ENCODE data around the gene CA10.

Gene CA10

GRCh38 chr17:52027620-52028295 is 130.8 kb downstream of the CA10 start:
- no peak for TF ChIP-seq CTCF (IDR thresholded peaks at IDR 0.05; ENCODE audit: insufficient read depth, low read length, poor library complexity, severe bottlenecking)
- Histone ChIP-seq H3K36me3 (ENCODE audit: control insufficient read depth, insufficient read depth, low read length) (no peaks in the 10 kb centered on the region), H3K4me3 (replicated peaks; ENCODE audit: low read depth, low read length) (no peak overlapping the region), H3K27me3 (replicated peaks; ENCODE audit: control insufficient read depth, insufficient read depth, low read length) (no peaks in the 10 kb centered on the region)
- DNase-seq (ENCODE audit: extremely low read depth, insufficient read length), result no peak

GRCh38 chr17:52027081-52027480 is 131.4 kb downstream of the CA10 start:
- DNase-seq (ENCODE audit: extremely low read depth, insufficient read length), result no peak
- no peak for TF ChIP-seq CTCF (IDR thresholded peaks at IDR 0.05; ENCODE audit: insufficient read depth, low read length, poor library complexity, severe bottlenecking)
- H3K4me3 ChIP-seq (replicated peaks; ENCODE audit: low read depth, low read length), result no peak overlapping the region
- no peaks in the 10 kb centered on the region for H3K36me3 ChIP-seq (ENCODE audit: control insufficient read depth, insufficient read depth, low read length)
- H3K27me3 ChIP-seq (replicated peaks; ENCODE audit: control insufficient read depth, insufficient read depth, low read length), result no peaks in the 10 kb centered on the region

DNA sequence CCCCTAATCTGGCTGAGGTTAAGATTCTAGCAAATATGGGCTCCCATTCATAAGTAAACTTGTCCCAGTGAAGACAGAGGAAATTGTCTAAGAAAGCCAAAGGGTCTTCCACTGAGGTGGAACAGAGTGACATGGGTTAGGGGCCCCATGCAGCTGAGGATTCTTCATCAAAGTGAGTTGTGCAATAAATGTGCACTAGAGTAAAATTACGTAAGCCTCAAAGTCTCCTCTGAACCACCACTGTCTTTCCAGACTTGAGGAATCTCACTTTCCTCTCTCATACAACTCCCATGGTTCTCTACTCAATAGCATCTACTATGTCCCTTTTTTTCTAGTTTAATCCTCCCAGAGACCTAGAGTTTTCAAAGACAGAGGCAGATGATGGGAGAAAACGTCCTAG is 132.4 kb downstream of the CA10 start:
- TF ChIP-seq CTCF (IDR thresholded peaks at IDR 0.05; ENCODE audit: insufficient read depth, low read length, poor library complexity, severe bottlenecking), result no peak
- H3K27me3 ChIP-seq (replicated peaks; ENCODE audit: control insufficient read depth, insufficient read depth, low read length), result no peaks in the 10 kb centered on the region
- DNase-seq (ENCODE audit: extremely low read depth, insufficient read length), result no peak
- H3K4me3 ChIP-seq (replicated peaks; ENCODE audit: low read depth, low read length), result no peak overlapping the region
- H3K36me3 ChIP-seq (ENCODE audit: control insufficient read depth, insufficient read depth, low read length), result no peaks in the 10 kb centered on the region

- Histone ChIP-seq H3K27me3 (replicated peaks; ENCODE audit: control insufficient read depth, insufficient read depth, low read length) (no peaks in the 10 kb centered on the region), H3K36me3 (ENCODE audit: control insufficient read depth, insufficient read depth, low read length) (no peaks in the 10 kb centered on the region), H3K4me3 (replicated peaks; ENCODE audit: low read depth, low read length) (no peak overlapping the region)
- no peak for TF ChIP-seq CTCF (IDR thresholded peaks at IDR 0.05; ENCODE audit: insufficient read depth, low read length, poor library complexity, severe bottlenecking)
- no peak for DNase-seq (ENCODE audit: extremely low read depth, insufficient read length)
Observed at GRCh38 chr17:52025236-52025635, 133.3 kb downstream of the CA10 start.

GRCh38 chr17:52024300-52024870 is 134.1 kb downstream of the CA10 start:
- H3K36me3 ChIP-seq (ENCODE audit: control insufficient read depth, insufficient read depth, low read length), result no peaks in the 10 kb centered on the region
- no peak overlapping the region for H3K4me3 ChIP-seq (replicated peaks; ENCODE audit: low read depth, low read length)
- TF ChIP-seq CTCF (IDR thresholded peaks at IDR 0.05; ENCODE audit: insufficient read depth, low read length, poor library complexity, severe bottlenecking), result no peak
- DNase-seq (ENCODE audit: extremely low read depth, insufficient read length), result no peak
- no peaks in the 10 kb centered on the region for H3K27me3 ChIP-seq (replicated peaks; ENCODE audit: control insufficient read depth, insufficient read depth, low read length)
